GM12878 (cell line): ENCODE results near the gene FSTL4. TPM values are rescaled to one million over a fixed set of nuclear protein-coding genes. Genes with fewer than 3 reads are reported as not detected.

ENCODE experiments used
- ATAC-seq: fragments of 200-7000 bp; cut with Tn5 transposase; 3 replicates; pipeline ENCODE4 v1.9.1; 2020; ENCODE audit warnings: mild to moderate bottlenecking, moderate library complexity
- BruUV-seq: library from RNA; stranded (reverse); fragments of 400-500 nt; replicated peaks from 2 replicates; lab custom pipeline; 2021; lab: Mats Ljungman, UMichigan
- CTCF ChIA-PET: fragments of 300-600 bp; sonication (Branson Sonifier 250); formaldehyde crosslinking; extraction: SDS; loops from one replicate; lab custom pipeline; 2021; ENCODE audit warnings: inconsistent platforms; lab: Yijun Ruan, JAX
- POLR2A ChIA-PET: fragments of 350-600 bp; formaldehyde crosslinking; extraction: SDS; loops from one replicate; lab custom pipeline; 2021; ENCODE audit warnings: inconsistent platforms; lab: Charles Lee
- RAD21 ChIA-PET: fragments of 300-600 bp; sonication (Branson Sonifier 250); formaldehyde crosslinking; loops from one replicate; lab custom pipeline; 2023; ENCODE audit warnings: antibody characterized with exemption; ENCODE audit not compliant: unreplicated experiment; lab: Charles Lee
- SMC1A ChIA-PET: fragments of 300-600 bp; sonication (Branson Sonifier 250); formaldehyde crosslinking; loops from one replicate; lab custom pipeline; 2023; ENCODE audit not compliant: unreplicated experiment, uncharacterized antibody; lab: Charles Lee
- DNase-seq: peaks from one replicate; pipeline ENCODE4 v3.0.0-alpha.2; 2011; ENCODE audit warnings: low read depth, low spot score
- FAIRE-seq: peaks from 3 replicates; lab custom pipeline; 2011; peaks lifted over from hg19 to GRCh38; lab: Jason Lieb, UNC
- H2AFZ ChIP-seq: 2 replicates; pipeline ENCODE4 v1.6.0; 2011; ENCODE audit warnings: low read depth, low read length, control low read depth; ENCODE audit not compliant: control insufficient read depth
- H3K27ac ChIP-seq: 2 replicates; pipeline ENCODE4 v1.5.1; 2011; ENCODE audit warnings: control low read depth; ENCODE audit not compliant: control insufficient read depth, insufficient read depth
- H3K27me3 ChIP-seq, 2 experiments: replicated peaks in 1 of 2; 2 replicates each; pipeline versions ENCODE4 v1.6.0 to v1.6.1; 2011; ENCODE audit warnings: low read length in 1 of 2; ENCODE audit not compliant: control insufficient read depth in 2 of 2, insufficient read depth in 2 of 2
- H3K36me3 ChIP-seq, 2 experiments: 2 replicates each; pipeline ENCODE4 v1.5.1; 2011; ENCODE audit warnings: low read length in 1 of 2; ENCODE audit not compliant: control insufficient read depth in 2 of 2, insufficient read depth in 2 of 2
- H3K4me1 ChIP-seq: 2 replicates; pipeline ENCODE4 v1.6.1; 2011; ENCODE audit warnings: mild to moderate bottlenecking, low read length, moderate library complexity, mixed read lengths; ENCODE audit not compliant: control insufficient read depth, insufficient read depth
- H3K4me2 ChIP-seq: 2 replicates; pipeline ENCODE4 v1.6.0; 2011; ENCODE audit warnings: control low read depth; ENCODE audit not compliant: control insufficient read depth, insufficient read depth
- H3K4me3 ChIP-seq: fragments of 200-600 bp; sonication (generic); 2 replicates; pipeline ENCODE4 v1.5.1; 2016
- H3K79me2 ChIP-seq: 2 replicates; pipeline ENCODE4 v1.6.0; 2011; ENCODE audit warnings: low read length; ENCODE audit not compliant: control insufficient read depth, insufficient read depth
- H3K9ac ChIP-seq: 2 replicates; pipeline ENCODE4 v1.8.0; 2011; ENCODE audit warnings: low read length, control low read depth, mixed read lengths; ENCODE audit not compliant: control insufficient read depth, insufficient read depth
- H3K9me3 ChIP-seq: replicated peaks from 3 replicates; pipeline ENCODE4 v1.5.1; 2011; ENCODE audit warnings: mild to moderate bottlenecking, low read length; ENCODE audit not compliant: control insufficient read depth, insufficient read depth
- H4K20me1 ChIP-seq: 2 replicates; pipeline ENCODE4 v1.6.0; 2011; ENCODE audit not compliant: control insufficient read depth, insufficient read depth
- BRCA1 ChIP-seq: IDR thresholded peaks from 2 replicates; pipeline ENCODE4 v1.6.1; 2011; ENCODE audit warnings: low read depth, low read length, improper control_type of control experiment
- NFIC ChIP-seq: IDR thresholded peaks from 2 replicates; pipeline ENCODE4 v1.6.1; 2012; ENCODE audit warnings: low read depth, mild to moderate bottlenecking, inconsistent platforms, low read length, moderate library complexity
- PAX8 ChIP-seq: fragments of 450-650 bp; IDR thresholded peaks from 2 replicates; pipeline ENCODE4 v1.6.1; 2017; ENCODE audit warnings: mild to moderate bottlenecking, moderate library complexity
- TCF12 ChIP-seq: IDR thresholded peaks from 2 replicates; pipeline ENCODE4 v1.6.1; 2011; ENCODE audit warnings: low read depth, mild to moderate bottlenecking, low read length
- WGBS: methylation state at CpG from one replicate; pipeline ENCODE4 v1.1.6; 2016; ENCODE audit warnings: low lambda C conversion rate; ENCODE audit not compliant: insufficient replicate concordance, insufficient coverage; ENCODE audit errors: missing lambda C conversion rate; 5-methylcytosine and 5-hydroxymethylcytosine counted together
- in situ Hi-C: fragments of 300-500 bp; cut with MboI; formaldehyde crosslinking; loops from 9 replicates; pipeline ENCODE4 v1.14.3; 2018; ENCODE audit warnings: mixed read lengths
- intact Hi-C: fragments of 100-400 bp; cut with micrococcal nuclease; formaldehyde crosslinking; loops from one replicate; pipeline ENCODE4 v1.14.2; 2022; ENCODE audit not compliant: unreplicated experiment
- polyA plus RNA-seq, 11 experiments: library from polyadenylated mRNA; depleted of rRNA in 4 of 11; unstranded in 6 of 11; stranded (reverse) in 5 of 11; fragments of >200 nt; fragmentation: Nextera tagmentation in 4 of 11; fragmentation: Illumina TruSeq in 1 of 11; extraction: Ambion mirVana in 4 of 11; extraction: Trizol in 1 of 11; gene quantifications; 1 replicate in 1 of 11; 2 replicates in 10 of 11; pipeline versions ENCODE4 v1.2.1 to v1.2.3, GENCODE V29; 2011 to 2016; ENCODE audit warnings: inconsistent platforms in 2 of 11, missing spikeins in 2 of 11, low read depth in 1 of 11
- total RNA-seq, 4 experiments: library from RNA; depleted of rRNA in 3 of 4; stranded (reverse); fragments of >200 nt in 3 of 4; fragmentation: Illumina TruSeq in 1 of 4; extraction: Trizol in 1 of 4; gene quantifications; 2 replicates each; pipeline versions ENCODE4 v1.2.1 to v1.2.3, GENCODE V29; 2013 to 2021
- TF ChIP-seq, protein P1 (sequence below): IDR thresholded peaks from 2 replicates; pipeline ENCODE4 v1.6.1; 2011; ENCODE audit warnings: borderline replicate concordance, low read depth, mild to moderate bottlenecking, moderate library complexity, low read length; ENCODE audit not compliant: insufficient read depth, poor library complexity, severe bottlenecking
- TF ChIP-seq, protein P2 (sequence below): fragments of 450-650 bp; formaldehyde crosslinking; IDR thresholded peaks from 2 replicates; pipeline ENCODE4 v1.4.0; 2022; ENCODE audit warnings: mild to moderate bottlenecking, moderate library complexity
- TF ChIP-seq, protein P3 (sequence below): IDR thresholded peaks from 2 replicates; pipeline ENCODE4 v1.6.1; 2012; ENCODE audit warnings: mild to moderate bottlenecking, low read depth, low read length

The FSTL4 gene
- total and polyA plus RNA-seq, 10 of the 15 experiments (the other 5 are each of a cell fraction or from before 2014, with no cell fraction given) = 0.01 to 0.79 (median 0.21) TPM; not detected in 6

DNA sequence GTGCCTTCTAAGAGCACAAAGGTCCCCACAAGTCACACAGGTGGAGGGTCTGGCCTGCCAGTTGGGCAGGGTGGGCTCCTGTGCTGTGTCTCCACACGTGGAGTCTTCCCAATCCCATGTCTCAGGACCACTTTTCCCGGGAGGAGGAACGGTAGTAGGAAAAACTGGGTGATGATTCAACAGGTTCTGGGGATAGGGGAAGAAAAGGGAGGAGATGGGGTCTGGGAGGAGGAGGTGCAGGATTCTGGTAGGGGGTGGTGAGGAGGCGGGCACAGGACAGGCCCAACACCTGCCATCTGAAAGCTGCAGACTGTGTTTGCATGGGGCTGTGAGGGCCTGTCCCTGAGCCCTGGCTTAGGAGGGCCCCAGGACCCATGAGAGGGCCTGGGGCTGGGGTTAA lies 345.4 kb downstream of the FSTL4 start:
- H3K27ac ChIP-seq = no peak overlapping the region
- no peaks in the 10 kb centered on the region for H3K9me3 ChIP-seq
- no TSS peak for BruUV-seq
- peaks cover 6% of the 10 kb centered on the region; the same call in 1 of the 2 replicates for H3K4me1 ChIP-seq
- in situ Hi-C loops = no loop called here
- ATAC-seq (no peak), DNase-seq (no peak), FAIRE-seq (no peak)
- RAD21 ChIA-PET = interaction anchor here (1.0 to 1.2 kb wide), 2 partner anchors 22 to 153 kb away, joined by 5 read pairs; no protein-coding TSS in a partner anchor
- no peak overlapping the region for H2AFZ ChIP-seq
- WGBS = 55% methylated on average over 4 of the region's 4 CpGs
- no peaks in the 10 kb centered on the region for H3K79me2 ChIP-seq
- no peaks in the 10 kb centered on the region for H4K20me1 ChIP-seq
- H3K36me3 ChIP-seq = no peaks in the 10 kb centered on the region
- intact Hi-C loops = no loop called here
- H3K4me3 ChIP-seq = no peak overlapping the region
- H3K9ac ChIP-seq = no peak overlapping the region
- no peak overlapping the region for H3K4me2 ChIP-seq
- no peaks in the 10 kb centered on the region for H3K27me3 ChIP-seq
- CTCF ChIA-PET = no interaction called here
- TF ChIP-seq PAX8 (no peak), NFIC (no peak), TCF12 (no peak), BRCA1 (no peak)
- TF ChIP-seq, protein P1, sequence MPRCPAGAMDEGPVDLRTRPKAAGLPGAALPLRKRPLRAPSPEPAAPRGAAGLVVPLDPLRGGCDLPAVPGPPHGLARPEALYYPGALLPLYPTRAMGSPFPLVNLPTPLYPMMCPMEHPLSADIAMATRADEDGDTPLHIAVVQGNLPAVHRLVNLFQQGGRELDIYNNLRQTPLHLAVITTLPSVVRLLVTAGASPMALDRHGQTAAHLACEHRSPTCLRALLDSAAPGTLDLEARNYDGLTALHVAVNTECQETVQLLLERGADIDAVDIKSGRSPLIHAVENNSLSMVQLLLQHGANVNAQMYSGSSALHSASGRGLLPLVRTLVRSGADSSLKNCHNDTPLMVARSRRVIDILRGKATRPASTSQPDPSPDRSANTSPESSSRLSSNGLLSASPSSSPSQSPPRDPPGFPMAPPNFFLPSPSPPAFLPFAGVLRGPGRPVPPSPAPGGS = no peak
- TF ChIP-seq, protein P2, sequence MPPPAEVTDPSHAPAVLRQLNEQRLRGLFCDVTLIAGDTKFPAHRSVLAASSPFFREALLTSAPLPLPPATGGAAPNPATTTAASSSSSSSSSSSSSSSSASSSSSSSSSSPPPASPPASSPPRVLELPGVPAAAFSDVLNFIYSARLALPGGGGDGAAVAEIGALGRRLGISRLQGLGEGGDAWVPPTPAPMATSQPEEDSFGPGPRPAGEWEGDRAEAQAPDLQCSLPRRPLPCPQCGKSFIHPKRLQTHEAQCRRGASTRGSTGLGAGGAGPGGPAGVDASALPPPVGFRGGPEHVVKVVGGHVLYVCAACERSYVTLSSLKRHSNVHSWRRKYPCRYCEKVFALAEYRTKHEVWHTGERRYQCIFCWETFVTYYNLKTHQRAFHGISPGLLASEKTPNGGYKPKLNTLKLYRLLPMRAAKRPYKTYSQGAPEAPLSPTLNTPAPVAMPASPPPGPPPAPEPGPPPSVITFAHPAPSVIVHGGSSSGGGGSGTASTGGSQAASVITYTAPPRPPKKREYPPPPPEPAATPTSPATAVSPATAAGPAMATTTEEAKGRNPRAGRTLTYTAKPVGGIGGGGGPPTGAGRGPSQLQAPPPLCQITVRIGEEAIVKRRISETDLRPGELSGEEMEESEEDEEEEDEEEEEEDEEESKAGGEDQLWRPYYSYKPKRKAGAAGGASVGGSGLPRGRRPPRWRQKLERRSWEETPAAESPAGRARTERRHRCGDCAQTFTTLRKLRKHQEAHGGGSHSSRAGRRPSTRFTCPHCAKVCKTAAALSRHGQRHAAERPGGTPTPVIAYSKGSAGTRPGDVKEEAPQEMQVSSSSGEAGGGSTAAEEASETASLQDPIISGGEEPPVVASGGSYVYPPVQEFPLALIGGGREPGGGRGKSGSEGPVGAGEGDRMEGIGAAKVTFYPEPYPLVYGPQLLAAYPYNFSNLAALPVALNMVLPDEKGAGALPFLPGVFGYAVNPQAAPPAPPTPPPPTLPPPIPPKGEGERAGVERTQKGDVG (CRISPR knock-in tag) = no peak
- TF ChIP-seq, protein P3, sequence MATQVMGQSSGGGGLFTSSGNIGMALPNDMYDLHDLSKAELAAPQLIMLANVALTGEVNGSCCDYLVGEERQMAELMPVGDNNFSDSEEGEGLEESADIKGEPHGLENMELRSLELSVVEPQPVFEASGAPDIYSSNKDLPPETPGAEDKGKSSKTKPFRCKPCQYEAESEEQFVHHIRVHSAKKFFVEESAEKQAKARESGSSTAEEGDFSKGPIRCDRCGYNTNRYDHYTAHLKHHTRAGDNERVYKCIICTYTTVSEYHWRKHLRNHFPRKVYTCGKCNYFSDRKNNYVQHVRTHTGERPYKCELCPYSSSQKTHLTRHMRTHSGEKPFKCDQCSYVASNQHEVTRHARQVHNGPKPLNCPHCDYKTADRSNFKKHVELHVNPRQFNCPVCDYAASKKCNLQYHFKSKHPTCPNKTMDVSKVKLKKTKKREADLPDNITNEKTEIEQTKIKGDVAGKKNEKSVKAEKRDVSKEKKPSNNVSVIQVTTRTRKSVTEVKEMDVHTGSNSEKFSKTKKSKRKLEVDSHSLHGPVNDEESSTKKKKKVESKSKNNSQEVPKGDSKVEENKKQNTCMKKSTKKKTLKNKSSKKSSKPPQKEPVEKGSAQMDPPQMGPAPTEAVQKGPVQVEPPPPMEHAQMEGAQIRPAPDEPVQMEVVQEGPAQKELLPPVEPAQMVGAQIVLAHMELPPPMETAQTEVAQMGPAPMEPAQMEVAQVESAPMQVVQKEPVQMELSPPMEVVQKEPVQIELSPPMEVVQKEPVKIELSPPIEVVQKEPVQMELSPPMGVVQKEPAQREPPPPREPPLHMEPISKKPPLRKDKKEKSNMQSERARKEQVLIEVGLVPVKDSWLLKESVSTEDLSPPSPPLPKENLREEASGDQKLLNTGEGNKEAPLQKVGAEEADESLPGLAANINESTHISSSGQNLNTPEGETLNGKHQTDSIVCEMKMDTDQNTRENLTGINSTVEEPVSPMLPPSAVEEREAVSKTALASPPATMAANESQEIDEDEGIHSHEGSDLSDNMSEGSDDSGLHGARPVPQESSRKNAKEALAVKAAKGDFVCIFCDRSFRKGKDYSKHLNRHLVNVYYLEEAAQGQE = no peak
- SMC1A ChIA-PET = no interaction called here
- POLR2A ChIA-PET = interaction anchor here (0.6 kb wide), 1 partner anchor 128 kb away, joined by 3 read pairs; no protein-coding TSS in a partner anchor
